IMR-90 (cell line): ENCODE data around the gene SLC2A6. TPM values are rescaled to one million over a fixed set of nuclear protein-coding genes. Genes with fewer than 3 reads are reported as not detected.

Experiments
- ATAC-seq: fragments of 200-7000 bp; cut with Tn5 transposase; 2 replicates; pipeline ENCODE4 v1.9.1; 2020; ENCODE audit warnings: low read depth, mild to moderate bottlenecking, moderate library complexity
- BruUV-seq: library from RNA; stranded (reverse); fragments of 400-500 nt; replicated peaks from 2 replicates; lab custom pipeline; 2021; lab: Mats Ljungman, UMichigan
- CTCF ChIA-PET: fragments of 300-600 bp; formaldehyde crosslinking; extraction: SDS; loops from one replicate; lab custom pipeline; 2021; ENCODE audit warnings: antibody characterized with exemption; lab: Yijun Ruan, JAX
- POLR2A ChIA-PET: fragments of 300-600 bp; sonication (Branson Sonifier 250); formaldehyde crosslinking; loops from one replicate; lab custom pipeline; 2022; ENCODE audit warnings: antibody characterized with exemption; ENCODE audit not compliant: unreplicated experiment; lab: Charles Lee
- DNase-seq: peaks from one replicate; pipeline ENCODE4 v3.0.0; 2013
- H2AFZ ChIP-seq: replicated peaks from 2 replicates; pipeline ENCODE3; 2013; ENCODE audit warnings: low read length, mild to moderate bottlenecking; ENCODE audit not compliant: poor library complexity
- H2AK5ac ChIP-seq: 2 replicates; pipeline ENCODE4 v1.6.1; 2013; ENCODE audit warnings: low read depth, low read length, inconsistent platforms
- H2AK9ac ChIP-seq: replicated peaks from 2 replicates; pipeline ENCODE3; 2013; ENCODE audit warnings: mild to moderate bottlenecking, low read depth, low read length, moderate library complexity; ENCODE audit not compliant: poor library complexity
- H2BK120ac ChIP-seq: 2 replicates; pipeline ENCODE4 v1.6.1; 2013; ENCODE audit warnings: low read depth, low read length, inconsistent platforms
- H2BK15ac ChIP-seq: 3 replicates; pipeline ENCODE4 v1.6.1; 2013; ENCODE audit warnings: low read depth, low read length, inconsistent platforms
- H2BK20ac ChIP-seq: 2 replicates; pipeline ENCODE4 v1.6.1; 2013; ENCODE audit warnings: low read depth, mild to moderate bottlenecking, inconsistent platforms, low read length, moderate library complexity
- H2BK5ac ChIP-seq: 2 replicates; pipeline ENCODE4 v1.6.1; 2013; ENCODE audit warnings: mild to moderate bottlenecking, low read depth, low read length, inconsistent platforms; ENCODE audit not compliant: poor library complexity, severe bottlenecking
- H3K14ac ChIP-seq: replicated peaks from 2 replicates; pipeline ENCODE4 v1.6.1; 2013; ENCODE audit warnings: low read depth, low read length, inconsistent platforms
- H3K18ac ChIP-seq: 2 replicates; pipeline ENCODE4 v1.6.1; 2013; ENCODE audit warnings: low read depth, low read length, control low read depth
- H3K23ac ChIP-seq: 2 replicates; pipeline ENCODE4 v1.6.1; 2013; ENCODE audit warnings: low read depth, low read length, inconsistent platforms
- H3K27ac ChIP-seq: 2 replicates; pipeline ENCODE4 v1.5.1; 2013; ENCODE audit warnings: mild to moderate bottlenecking, control low read depth, low read length; ENCODE audit not compliant: insufficient read depth
- H3K27me3 ChIP-seq: 2 replicates; pipeline ENCODE4 v1.6.1; 2013; ENCODE audit warnings: low read length; ENCODE audit not compliant: control insufficient read depth, insufficient read depth
- H3K36me3 ChIP-seq: 2 replicates; pipeline ENCODE4 v1.6.1; 2013; ENCODE audit warnings: low read length, mixed read lengths; ENCODE audit not compliant: control insufficient read depth, insufficient read depth
- H3K4ac ChIP-seq: 2 replicates; pipeline ENCODE4 v1.6.1; 2013; ENCODE audit warnings: low read depth, low read length, inconsistent platforms
- H3K4me1 ChIP-seq: 2 replicates; pipeline ENCODE4 v1.6.1; 2013; ENCODE audit warnings: low read length, mixed read lengths; ENCODE audit not compliant: control insufficient read depth, insufficient read depth
- H3K4me2 ChIP-seq: 2 replicates; pipeline ENCODE4 v1.6.1; 2013; ENCODE audit warnings: low read depth, mild to moderate bottlenecking, control low read depth, low read length, moderate library complexity
- H3K4me3 ChIP-seq: 2 replicates; pipeline ENCODE4 v1.5.1; 2013; ENCODE audit warnings: low read depth, mild to moderate bottlenecking, control low read depth, low read length, moderate library complexity; ENCODE audit not compliant: insufficient read depth
- H3K56ac ChIP-seq: 2 replicates; pipeline ENCODE4 v1.6.1; 2013; ENCODE audit warnings: low read length, inconsistent platforms; ENCODE audit not compliant: insufficient read depth; ENCODE audit errors: extremely low read depth
- H3K79me1 ChIP-seq, 2 experiments: 2 replicates each; pipeline ENCODE4 v1.6.1; 2013; ENCODE audit warnings: low read length in 2 of 2, inconsistent platforms in 1 of 2, low read depth in 1 of 2
- H3K9ac ChIP-seq: 2 replicates; pipeline ENCODE4 v1.6.1; 2013; ENCODE audit warnings: low read depth, low read length, control low read depth
- H3K9me1 ChIP-seq: 2 replicates; pipeline ENCODE4 v1.6.1; 2013; ENCODE audit warnings: low read length, inconsistent platforms; ENCODE audit not compliant: insufficient read depth
- H3K9me3 ChIP-seq: 2 replicates; pipeline ENCODE4 v1.6.1; 2013; ENCODE audit warnings: low read length; ENCODE audit not compliant: control insufficient read depth, insufficient read depth
- H4K20me1 ChIP-seq: 2 replicates; pipeline ENCODE4 v1.6.1; 2013; ENCODE audit warnings: low read length, inconsistent platforms; ENCODE audit not compliant: insufficient read depth
- H4K5ac ChIP-seq: 2 replicates; pipeline ENCODE4 v1.6.1; 2013; ENCODE audit warnings: mild to moderate bottlenecking, low read depth, low read length, control low read depth
- H4K8ac ChIP-seq, 2 experiments: 2 replicates each; pipeline ENCODE4 v1.6.1; 2013; ENCODE audit warnings: low read depth in 2 of 2, low read length in 2 of 2, control low read depth in 1 of 2, inconsistent platforms in 1 of 2
- H4K91ac ChIP-seq: 2 replicates; pipeline ENCODE4 v1.6.1; 2013; ENCODE audit warnings: low read depth, low read length, inconsistent platforms; ENCODE audit not compliant: insufficient read depth
- CEBPB ChIP-seq: IDR thresholded peaks from 2 replicates; pipeline ENCODE4 v1.6.1; 2012; ENCODE audit warnings: low read depth, low read length, improper control_type of control experiment
- CTCF ChIP-seq: conservative IDR thresholded peaks from 2 replicates; pipeline ENCODE4 v1.5.1; 2012; ENCODE audit warnings: mild to moderate bottlenecking, low read depth, low read length, improper control_type of control experiment
- MAFK ChIP-seq: IDR thresholded peaks from 2 replicates; pipeline ENCODE4 v1.6.1; 2012; ENCODE audit warnings: low read depth, low read length, improper control_type of control experiment
- NFE2L2 ChIP-seq: fragments of 150-350 bp; IDR thresholded peaks from 2 replicates; pipeline ENCODE4 v1.6.1; 2016; ENCODE audit warnings: low read depth, mild to moderate bottlenecking, low read length
- POLR2A ChIP-seq: IDR thresholded peaks from 2 replicates; pipeline ENCODE4 v1.6.1; 2012; ENCODE audit warnings: mild to moderate bottlenecking, low read depth, low read length
- RCOR1 ChIP-seq: IDR thresholded peaks from 2 replicates; pipeline ENCODE4 v1.6.1; 2012; ENCODE audit warnings: mild to moderate bottlenecking, low read length, improper control_type of control experiment; ENCODE audit not compliant: insufficient replicate concordance
- RFX5 ChIP-seq: IDR thresholded peaks from 2 replicates; pipeline ENCODE4 v1.8.0; 2012; ENCODE audit warnings: low read depth, mild to moderate bottlenecking, low read length, moderate library complexity
- WGBS, 2 experiments: methylation state at CpG; one replicate each; pipeline versions ENCODE4 v1.1.5 to v1.1.7; 2013; ENCODE audit warnings: missing lambda C conversion rate in 2 of 2; ENCODE audit not compliant: insufficient read length in 1 of 2; ENCODE audit errors: extremely low coverage in 2 of 2; 5-methylcytosine and 5-hydroxymethylcytosine counted together
- dilution Hi-C: fragments of 300-500 bp; cut with HindIII; formaldehyde crosslinking; loops from one replicate; pipeline ENCODE4 v1.14.3; 2018; ENCODE audit warnings: low sequenced_read_pairs; ENCODE audit not compliant: unreplicated experiment
- in situ Hi-C: fragments of 300-500 bp; cut with MboI; formaldehyde crosslinking; loops from 3 replicates; pipeline ENCODE4 v1.14.3; 2019; ENCODE audit warnings: low sequenced_read_pairs, inconsistent platforms, mixed read lengths
- intact Hi-C: fragments of 100-400 bp; cut with micrococcal nuclease; formaldehyde crosslinking; loops from 2 replicates; pipeline ENCODE4 v1.10.0; 2022
- polyA plus RNA-seq, 3 experiments: library from polyadenylated mRNA; depleted of rRNA; stranded (reverse); fragments of >200 nt; gene quantifications; 2 replicates each; pipeline ENCODE4 v1.2.3, GENCODE V29; 2012; ENCODE audit warnings: low replicate concordance in 1 of 3
- total RNA-seq: library from RNA; depleted of rRNA; stranded (reverse); fragments of >200 nt; gene quantifications from 2 replicates; pipeline ENCODE4 v1.2.3, GENCODE V29; 2012

SLC2A6 gene
- total and polyA plus RNA-seq, 2 of the 4 experiments (the other 2 are of a cell fraction) = 2.9 to 8.5 TPM

GRCh38 chr9:133476941-133477340 lies 2.0 kb downstream of the SLC2A6 start:
- POLR2A ChIA-PET = no interaction called here

More at GRCh38 chr9:133476941-133477340, 2.0 kb downstream of the SLC2A6 start:
- Histone ChIP-seq H4K91ac (no peak overlapping the region), H3K9me1 (no peaks in the 10 kb centered on the region), H3K23ac (no peak overlapping the region), H2BK20ac (no peak overlapping the region), H2BK5ac (no peak overlapping the region), H2BK15ac (no peak overlapping the region), H2AK9ac (no peak overlapping the region), H3K36me3 (no peaks in the 10 kb centered on the region; the same call in 1 of the 2 replicates), H3K14ac (no peak overlapping the region), H4K5ac (no peak overlapping the region), H3K4me3 (no peak overlapping the region), H4K20me1 (no peaks in the 10 kb centered on the region), H2BK120ac (no peak overlapping the region), H3K4me2 (no peak overlapping the region), H2AFZ (no peak overlapping the region), H3K18ac (no peak overlapping the region), H2AK5ac (no peak overlapping the region), H3K56ac (no peak overlapping the region), H3K9me3 (no peaks in the 10 kb centered on the region), H3K9ac (no peak overlapping the region), H3K4me1 (peaks cover 3% of the 10 kb centered on the region; the same call in 1 of the 2 replicates), H3K27me3 (no peaks in the 10 kb centered on the region), H3K79me1 (peaks cover 0 to 10% of the 10 kb centered on the region in 2 experiments; a peak in 1 of 4 replicates), H4K8ac (no peak overlapping the region), H3K4ac (no peak overlapping the region), H3K27ac (no peak overlapping the region)
- DNase-seq (no peak), ATAC-seq (no peak)
- intact Hi-C loops = no loop called here
- in situ Hi-C loops = loop anchor here (25.0 kb wide), 1 partner anchor 440 kb away; the partner anchor contains the start of gene GTF3C5
- CTCF ChIA-PET = no interaction called here
- dilution Hi-C loops = no loop called here
- no peak for TF ChIP-seq RCOR1
- no peak for TF ChIP-seq CEBPB
- TF ChIP-seq MAFK = no peak
- no peak for TF ChIP-seq CTCF
- TF ChIP-seq RFX5 = no peak
- TF ChIP-seq POLR2A = no peak
- no peak for TF ChIP-seq NFE2L2
- BruUV-seq = no TSS peak
- 94% methylated on average over 15 of the region's 21 CpGs; no CpG with 5 or more reads in 1 of the 2 experiments for WGBS, 2 experiments
